Breast epithelium (tissue), 4 donors: ENCODE data around the gene MAST4. TPM values are rescaled to one million over a fixed set of nuclear protein-coding genes. Genes with fewer than 3 reads are reported as not detected.

Experiments used
- DNase-seq, 2 donors: peaks; one replicate each; pipeline ENCODE4 v3.0.0-alpha.2; 2019; ENCODE audit warnings: low spot score in 2 of 2
- H3K27ac ChIP-seq, 2 donors: fragments of 200-600 bp; sonication (generic) in 1 of 2; one replicate each; pipeline ENCODE4 v1.5.1; 2016 to 2019; ENCODE audit warnings: mild to moderate bottlenecking in 1 of 2
- H3K27me3 ChIP-seq, 2 donors: fragments of 200-600 bp; sonication (generic) in 1 of 2; one replicate each; pipeline versions ENCODE4 v1.5.1 to v1.6.0; 2017 to 2019; ENCODE audit warnings: control low read depth in 1 of 2, mild to moderate bottlenecking in 1 of 2
- H3K36me3 ChIP-seq: fragments of 200-600 bp; one replicate; pipeline ENCODE4 v1.5.1; 2019
- H3K4me1 ChIP-seq, 2 donors: fragments of 200-600 bp; sonication (generic); one replicate each; pipeline ENCODE4 v1.5.1; 2016 to 2019; ENCODE audit warnings: control low read depth in 1 of 2
- H3K4me3 ChIP-seq, 3 donors: fragments of 200-600 bp; sonication (generic); 1 replicate in 2 of 3; 2 replicates in 1 of 3; pipeline ENCODE4 v1.5.1; 2016 to 2019; ENCODE audit warnings: mild to moderate bottlenecking in 3 of 3, moderate library complexity in 2 of 3
- H3K9me3 ChIP-seq, 2 donors: fragments of 200-600 bp; sonication (generic) in 1 of 2; one replicate each; pipeline ENCODE4 v1.5.1; 2016 to 2019; ENCODE audit warnings: control low read depth in 1 of 2
- POLR2A ChIP-seq: fragments of 450-650 bp; IDR thresholded peaks from one replicate; pipeline ENCODE4 v1.6.1; 2016; ENCODE audit warnings: antibody characterized with exemption, mild to moderate bottlenecking, moderate library complexity
- POLR2AphosphoS5 ChIP-seq, 3 donors: sonication (generic); formaldehyde crosslinking; IDR thresholded peaks; one replicate each; pipeline ENCODE4 v1.6.1; 2017; ENCODE audit warnings: antibody characterized with exemption in 3 of 3
- intact Hi-C: fragments of 100-400 bp; cut with DNase I; formaldehyde crosslinking; loops from one replicate; pipeline ENCODE4 v1.15.1; 2023; ENCODE audit warnings: low total_unique reads
- total RNA-seq, 3 donors: library from RNA; depleted of rRNA; stranded (reverse); fragments of >200 nt; gene quantifications; one replicate each; pipeline ENCODE4 v1.1.0, GENCODE V29; 2016
- TF ChIP-seq, protein P1 (sequence below), 3 donors: fragments of 450-650 bp; IDR thresholded peaks; one replicate each; pipeline ENCODE4 v1.5.1; 2016 to 2017; ENCODE audit warnings: antibody characterized with exemption in 3 of 3, mild to moderate bottlenecking in 3 of 3, moderate library complexity in 3 of 3

MAST4 gene
- total RNA-seq, 3 donors from 2014 or later = 28.0 to 61.5 (median 50.1) TPM

- intact Hi-C loops = no loop called here
- Histone ChIP-seq H3K27ac (no peak overlapping the region), H3K4me1 (no peaks in the 10 kb centered on the region), H3K9me3 (no peaks in the 10 kb centered on the region), H3K27me3 (no peaks in the 10 kb centered on the region), H3K36me3 (no peaks in the 10 kb centered on the region), H3K4me3 (no peak overlapping the region)
- TF ChIP-seq, protein P1, sequence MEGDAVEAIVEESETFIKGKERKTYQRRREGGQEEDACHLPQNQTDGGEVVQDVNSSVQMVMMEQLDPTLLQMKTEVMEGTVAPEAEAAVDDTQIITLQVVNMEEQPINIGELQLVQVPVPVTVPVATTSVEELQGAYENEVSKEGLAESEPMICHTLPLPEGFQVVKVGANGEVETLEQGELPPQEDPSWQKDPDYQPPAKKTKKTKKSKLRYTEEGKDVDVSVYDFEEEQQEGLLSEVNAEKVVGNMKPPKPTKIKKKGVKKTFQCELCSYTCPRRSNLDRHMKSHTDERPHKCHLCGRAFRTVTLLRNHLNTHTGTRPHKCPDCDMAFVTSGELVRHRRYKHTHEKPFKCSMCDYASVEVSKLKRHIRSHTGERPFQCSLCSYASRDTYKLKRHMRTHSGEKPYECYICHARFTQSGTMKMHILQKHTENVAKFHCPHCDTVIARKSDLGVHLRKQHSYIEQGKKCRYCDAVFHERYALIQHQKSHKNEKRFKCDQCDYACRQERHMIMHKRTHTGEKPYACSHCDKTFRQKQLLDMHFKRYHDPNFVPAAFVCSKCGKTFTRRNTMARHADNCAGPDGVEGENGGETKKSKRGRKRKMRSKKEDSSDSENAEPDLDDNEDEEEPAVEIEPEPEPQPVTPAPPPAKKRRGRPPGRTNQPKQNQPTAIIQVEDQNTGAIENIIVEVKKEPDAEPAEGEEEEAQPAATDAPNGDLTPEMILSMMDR (IDR thresholded peaks at IDR 0.05) = peak; percentile 73 to 93 (median 86)
- no peak for TF ChIP-seq POLR2A
- TF ChIP-seq POLR2AphosphoS5 (IDR thresholded peaks at IDR 0.05) = no peak
- DNase-seq = no peak
These were observed 392.0 kb downstream of the MAST4 start for GRCh38 chr5:66987949-66988838.

DNA sequence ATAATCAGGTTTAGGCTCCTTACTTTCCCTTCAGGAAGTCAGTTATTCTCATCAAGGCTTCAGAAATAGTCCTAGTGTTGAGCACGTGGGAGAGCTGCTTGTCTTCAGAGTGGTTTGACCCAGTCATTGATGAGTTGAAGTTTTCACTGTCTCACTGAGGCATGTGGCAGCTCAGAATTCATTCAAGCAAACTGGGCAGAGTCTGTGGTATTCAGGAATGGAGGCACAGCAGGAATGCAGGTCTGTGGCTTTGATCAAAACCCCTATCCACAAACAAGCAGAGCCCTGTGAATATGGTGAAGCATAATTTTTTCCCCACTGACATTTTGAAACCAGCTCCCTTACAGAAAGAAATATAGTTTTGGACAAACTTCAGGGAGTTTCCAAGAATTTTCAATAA is 393.1 kb downstream of the MAST4 start:
- no peak for DNase-seq
- intact Hi-C loops = no loop called here

DNA sequence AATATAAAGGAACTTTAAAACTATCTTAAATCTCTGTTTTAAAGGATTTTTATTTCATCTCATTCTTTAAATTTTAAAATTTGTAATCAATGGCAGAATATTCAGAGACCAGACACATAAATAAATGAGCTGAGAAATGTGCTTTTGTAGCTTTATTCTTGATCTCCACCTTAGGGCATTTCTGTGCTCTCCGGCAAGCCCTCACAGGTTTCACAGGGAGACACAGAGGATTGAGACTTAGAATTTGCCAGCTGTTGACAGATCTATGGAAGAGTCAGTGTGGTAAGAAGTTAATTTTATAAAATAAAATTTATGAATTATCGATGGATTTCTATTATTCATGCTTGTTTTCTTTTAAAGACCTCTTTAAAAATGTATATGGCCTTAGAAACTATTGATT is 393.6 kb downstream of the MAST4 start:
- no peak overlapping the region for H3K27ac ChIP-seq

More for the DNA sequence above, 393.1 kb downstream of the MAST4 start:
- no peak overlapping the region for H3K4me3 ChIP-seq
- no peak for TF ChIP-seq POLR2A
- no peak for TF ChIP-seq POLR2AphosphoS5 (IDR thresholded peaks at IDR 0.05)
- TF ChIP-seq, protein P1 (IDR thresholded peaks at IDR 0.05) = no peak
- no peaks in the 10 kb centered on the region for H3K27me3 ChIP-seq
- no peak overlapping the region for H3K27ac ChIP-seq
- H3K9me3 ChIP-seq = no peaks in the 10 kb centered on the region
- H3K36me3 ChIP-seq = no peaks in the 10 kb centered on the region
- H3K4me1 ChIP-seq = no peaks in the 10 kb centered on the region

DNA sequence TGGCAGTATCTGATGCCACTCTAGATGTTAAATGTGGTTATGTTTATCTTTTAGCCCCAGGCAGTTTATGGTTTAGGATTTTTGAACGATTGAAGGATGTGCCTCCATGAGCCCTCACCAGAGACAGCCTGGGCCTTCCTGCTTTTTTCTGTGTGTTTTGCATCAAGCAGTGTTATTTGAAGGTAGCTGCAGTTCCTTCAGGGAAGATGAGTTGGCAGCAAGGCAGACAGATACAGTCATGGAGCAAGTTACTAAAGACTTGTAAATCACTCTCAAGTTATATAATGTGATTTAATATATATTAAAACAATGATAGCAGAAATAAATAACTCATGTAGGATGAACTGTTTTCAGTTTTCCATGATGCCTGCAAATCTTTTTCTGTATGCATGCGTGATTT is 395.6 kb downstream of the MAST4 start:
- TF ChIP-seq, protein P1 (IDR thresholded peaks at IDR 0.05) = no peak
- TF ChIP-seq POLR2A (no peak), POLR2AphosphoS5 (IDR thresholded peaks at IDR 0.05) (no peak)
- DNase-seq = no peak

More for the DNA sequence above, 393.6 kb downstream of the MAST4 start:
- H3K4me1 ChIP-seq = no peaks in the 10 kb centered on the region
- no peaks in the 10 kb centered on the region for H3K36me3 ChIP-seq
- intact Hi-C loops = no loop called here
- no peaks in the 10 kb centered on the region for H3K27me3 ChIP-seq
- no peaks in the 10 kb centered on the region for H3K9me3 ChIP-seq
- TF ChIP-seq, protein P1 (IDR thresholded peaks at IDR 0.05) = no peak
- TF ChIP-seq POLR2A (no peak), POLR2AphosphoS5 (IDR thresholded peaks at IDR 0.05) (no peak)
- no peak for DNase-seq
- no peak overlapping the region for H3K4me3 ChIP-seq

GRCh38 chr5:66992547-66992946 is 396.4 kb downstream of the MAST4 start:
- intact Hi-C loops = no loop called here
- TF ChIP-seq POLR2A (no peak), POLR2AphosphoS5 (IDR thresholded peaks at IDR 0.05) (no peak)
- TF ChIP-seq, protein P1 (IDR thresholded peaks at IDR 0.05) = no peak
- H3K27ac ChIP-seq = no peak overlapping the region
- no peaks in the 10 kb centered on the region for H3K27me3 ChIP-seq
- no peaks in the 10 kb centered on the region for H3K4me1 ChIP-seq
- no peak for DNase-seq
- no peaks in the 10 kb centered on the region for H3K9me3 ChIP-seq
- H3K4me3 ChIP-seq = no peak overlapping the region
- no peaks in the 10 kb centered on the region for H3K36me3 ChIP-seq

More for the DNA sequence above, 395.6 kb downstream of the MAST4 start:
- no peaks in the 10 kb centered on the region for H3K4me1 ChIP-seq
- H3K9me3 ChIP-seq = no peaks in the 10 kb centered on the region
- H3K36me3 ChIP-seq = no peaks in the 10 kb centered on the region
- intact Hi-C loops = no loop called here
- no peak overlapping the region for H3K27ac ChIP-seq
- H3K27me3 ChIP-seq = no peaks in the 10 kb centered on the region
- no peak overlapping the region for H3K4me3 ChIP-seq
